Ovary (tissue), 3 donors: Measurements from ENCODE around the gene ATG3.

Experiments used
- EP300 ChIP-seq: sonication (generic); formaldehyde crosslinking; IDR thresholded peaks from one replicate; pipeline ENCODE4 v1.6.1; 2017; ENCODE audit warnings: antibody characterized with exemption
- POLR2A ChIP-seq: fragments of 450-650 bp; IDR thresholded peaks from one replicate; pipeline ENCODE4 v1.6.1; 2017; ENCODE audit warnings: antibody characterized with exemption, mild to moderate bottlenecking, moderate library complexity
- TF ChIP-seq, protein P1 (sequence below), 3 donors: fragments of 450-650 bp in 2 of 3; fragments of 200-600 bp in 1 of 3; IDR thresholded peaks; one replicate each; pipeline versions ENCODE4 v1.5.1 to v1.8.0; 2016 to 2022; ENCODE audit warnings: antibody characterized with exemption in 3 of 3, mild to moderate bottlenecking in 1 of 3
- donor health status: DM: no; HTN: no; CAD: no.

GRCh38 chr3:112484352-112484751 lies 77.4 kb downstream of the ATG3 start:
- TF ChIP-seq, protein P1, sequence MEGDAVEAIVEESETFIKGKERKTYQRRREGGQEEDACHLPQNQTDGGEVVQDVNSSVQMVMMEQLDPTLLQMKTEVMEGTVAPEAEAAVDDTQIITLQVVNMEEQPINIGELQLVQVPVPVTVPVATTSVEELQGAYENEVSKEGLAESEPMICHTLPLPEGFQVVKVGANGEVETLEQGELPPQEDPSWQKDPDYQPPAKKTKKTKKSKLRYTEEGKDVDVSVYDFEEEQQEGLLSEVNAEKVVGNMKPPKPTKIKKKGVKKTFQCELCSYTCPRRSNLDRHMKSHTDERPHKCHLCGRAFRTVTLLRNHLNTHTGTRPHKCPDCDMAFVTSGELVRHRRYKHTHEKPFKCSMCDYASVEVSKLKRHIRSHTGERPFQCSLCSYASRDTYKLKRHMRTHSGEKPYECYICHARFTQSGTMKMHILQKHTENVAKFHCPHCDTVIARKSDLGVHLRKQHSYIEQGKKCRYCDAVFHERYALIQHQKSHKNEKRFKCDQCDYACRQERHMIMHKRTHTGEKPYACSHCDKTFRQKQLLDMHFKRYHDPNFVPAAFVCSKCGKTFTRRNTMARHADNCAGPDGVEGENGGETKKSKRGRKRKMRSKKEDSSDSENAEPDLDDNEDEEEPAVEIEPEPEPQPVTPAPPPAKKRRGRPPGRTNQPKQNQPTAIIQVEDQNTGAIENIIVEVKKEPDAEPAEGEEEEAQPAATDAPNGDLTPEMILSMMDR (IDR thresholded peaks at IDR 0.05) = no peak
- TF ChIP-seq POLR2A = no peak
- no peak for TF ChIP-seq EP300
